CD4-positive, alpha-beta T cell treated with Interleukin-15 for 4 hours (primary cell): ENCODE measurements around the gene CNTNAP5.

Source experiments
- DNase-seq: peaks from one replicate; pipeline ENCODE4 v3.0.0-alpha.2; 2020; ENCODE audit warnings: low spot score

Gene CNTNAP5

DNA sequence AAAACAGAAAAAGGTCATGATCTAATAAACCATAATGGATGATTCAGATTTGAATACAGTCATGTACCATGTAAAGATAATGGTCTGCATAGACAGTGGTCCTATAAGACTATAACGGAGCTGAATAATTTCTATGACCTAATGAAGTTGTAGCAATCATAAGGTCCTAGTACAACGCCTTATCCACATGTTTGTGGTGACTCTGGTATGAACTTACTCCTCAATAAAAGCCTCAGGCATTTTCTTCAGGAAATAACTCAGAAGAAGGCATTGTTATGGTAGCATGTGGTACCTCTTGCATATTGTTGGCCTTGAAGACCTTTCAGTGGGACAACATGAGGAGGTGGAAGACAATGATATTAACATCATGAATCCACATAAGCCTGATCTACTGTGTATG, 883.3 kb downstream of the CNTNAP5 start:
- no peak for DNase-seq

DNA sequence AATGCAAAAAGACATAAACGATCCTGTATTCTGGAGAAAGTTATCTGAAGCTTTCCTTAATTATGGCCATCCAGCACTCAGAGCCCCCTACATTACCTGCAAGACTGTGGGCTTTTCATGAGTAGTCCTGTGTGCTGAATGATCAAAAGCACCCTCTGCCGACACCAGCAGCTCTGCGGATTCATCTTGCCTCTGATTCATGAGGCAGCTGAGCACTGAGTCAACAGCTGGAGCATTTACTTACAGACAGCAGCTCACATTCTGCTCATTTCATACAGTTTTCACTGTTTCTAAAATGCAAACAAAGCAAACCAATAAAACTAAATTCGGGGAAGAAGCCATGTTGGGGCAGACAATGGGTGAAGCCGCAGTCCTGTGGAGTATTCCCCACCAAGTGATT, 886.5 kb downstream of the CNTNAP5 start:
- no peak for DNase-seq

DNA sequence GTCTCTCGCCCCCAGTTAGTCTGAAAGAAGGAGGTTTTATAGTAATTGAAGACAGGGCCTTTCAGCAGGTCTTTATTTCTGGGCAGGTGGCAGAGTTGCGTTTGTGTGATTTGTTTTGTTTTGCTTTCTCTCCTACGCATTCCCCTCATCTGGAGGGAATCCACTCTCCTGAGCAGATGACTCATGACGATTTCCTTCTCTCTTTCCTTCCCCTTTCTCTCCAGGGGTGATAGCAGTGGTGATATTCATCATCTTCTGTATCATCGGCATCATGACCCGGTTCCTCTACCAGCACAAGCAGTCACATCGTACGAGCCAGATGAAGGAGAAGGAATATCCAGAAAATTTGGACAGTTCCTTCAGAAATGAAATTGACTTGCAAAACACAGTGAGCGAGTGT, 888.8 kb downstream of the CNTNAP5 start:
- no peak for DNase-seq

- no peak for DNase-seq
Measured at GRCh38 chr2:124915567-124915966, 890.5 kb downstream of the CNTNAP5 start.

GRCh38 chr2:124919296-124919695, 894.2 kb downstream of the CNTNAP5 start:
- no peak for DNase-seq

- no peak for DNase-seq
Measured at GRCh38 chr2:124920448-124920847, 895.4 kb downstream of the CNTNAP5 start.

- DNase-seq = no peak
Measured at GRCh38 chr2:124921191-124921590, 896.1 kb downstream of the CNTNAP5 start.

- no peak for DNase-seq
Measured at GRCh38 chr2:124923097-124923496, 898.0 kb downstream of the CNTNAP5 start.

GRCh38 chr2:124933883-124934282, 908.8 kb downstream of the CNTNAP5 start:
- DNase-seq = no peak

DNA sequence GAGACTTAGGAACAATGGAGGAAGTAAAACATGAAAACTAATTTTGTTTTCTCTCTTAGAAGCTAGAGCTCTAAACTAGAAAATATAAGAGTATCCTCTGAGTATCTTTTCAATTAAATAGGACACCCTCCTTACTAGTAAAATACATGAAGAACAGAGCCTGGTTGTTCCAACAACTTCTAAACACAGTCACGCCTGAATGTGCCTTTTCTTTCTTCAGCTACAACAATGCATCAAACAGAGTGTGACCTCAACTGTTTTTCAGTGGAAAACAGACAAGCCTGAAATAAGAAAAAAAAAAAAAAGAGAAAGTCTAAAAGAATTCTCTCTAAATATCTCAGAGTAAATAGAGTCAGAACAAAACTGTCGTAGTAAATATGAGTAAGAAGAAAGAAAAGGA, 928.8 kb downstream of the CNTNAP5 start:
- DNase-seq = no peak

DNA sequence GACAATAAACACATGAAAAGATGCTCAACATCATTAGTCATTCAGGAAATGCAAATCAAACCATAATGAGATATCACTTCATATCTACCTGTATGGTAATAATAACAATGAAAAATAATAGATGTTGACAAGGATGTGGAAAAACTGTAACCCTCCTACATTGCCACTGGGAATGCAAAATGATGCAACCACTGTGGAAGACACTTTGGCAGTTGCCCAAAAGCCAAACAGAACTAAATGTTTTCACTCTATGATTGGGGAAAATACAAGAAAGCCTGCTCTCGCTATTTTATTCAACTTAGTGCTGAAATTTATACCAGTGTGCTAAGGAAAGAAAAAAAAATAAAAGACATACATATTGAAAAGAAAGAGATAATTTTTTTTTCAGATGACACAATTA, 934.5 kb downstream of the CNTNAP5 start:
- DNase-seq = no peak

- no peak for DNase-seq
Measured at GRCh38 chr2:124961132-124961531, 936.0 kb downstream of the CNTNAP5 start.
